ENCODE measurements around the gene DSCAML1.

The DSCAML1 gene

GRCh38 chr11:117646411-117646810 lies 150.6 kb downstream of the DSCAML1 start:
- Histone ChIP-seq H3K9ac (ENCODE audit: low read length) (no peak overlapping the region), H3K36me3 (ENCODE audit: control insufficient read depth, insufficient read depth, low read length, severe bottlenecking) (no peaks in the 10 kb centered on the region), H3K27me3 (replicated peaks; ENCODE audit: control insufficient read depth, insufficient read depth, low read length) (peaks cover 53% of the 10 kb centered on the region), H3K4me1 (ENCODE audit: control insufficient read depth, insufficient read depth, low read length) (no peaks in the 10 kb centered on the region), H3K9me3 (ENCODE audit: control insufficient read depth, low read length) (no peaks in the 10 kb centered on the region), H3K4me3 (ENCODE audit: low read length) (no peak overlapping the region)
- no peak for DNase-seq (ENCODE audit: low read depth)

- no peak overlapping the region for H3K9ac ChIP-seq (ENCODE audit: low read length)
- peaks cover 65% of the 10 kb centered on the region for H3K27me3 ChIP-seq (replicated peaks; ENCODE audit: control insufficient read depth, insufficient read depth, low read length)
- no peaks in the 10 kb centered on the region for H3K4me1 ChIP-seq (ENCODE audit: control insufficient read depth, insufficient read depth, low read length)
- no peaks in the 10 kb centered on the region for H3K9me3 ChIP-seq (ENCODE audit: control insufficient read depth, low read length)
- no peaks in the 10 kb centered on the region for H3K36me3 ChIP-seq (ENCODE audit: control insufficient read depth, insufficient read depth, low read length, severe bottlenecking)
- no peak overlapping the region for H3K4me3 ChIP-seq (ENCODE audit: low read length)
- DNase-seq (ENCODE audit: low read depth): no peak
Observed at GRCh38 chr11:117644403-117645155, 152.4 kb downstream of the DSCAML1 start.

GRCh38 chr11:117643606-117644300 lies 153.3 kb downstream of the DSCAML1 start:
- H3K4me3 ChIP-seq (ENCODE audit: low read length): no peak overlapping the region
- no peak for DNase-seq (ENCODE audit: low read depth)

GRCh38 chr11:117642835-117643234 lies 154.2 kb downstream of the DSCAML1 start:
- peaks cover 58% of the 10 kb centered on the region for H3K27me3 ChIP-seq (replicated peaks; ENCODE audit: control insufficient read depth, insufficient read depth, low read length)
- DNase-seq (ENCODE audit: low read depth): no peak
- H3K9me3 ChIP-seq (ENCODE audit: control insufficient read depth, low read length): no peaks in the 10 kb centered on the region
- no peaks in the 10 kb centered on the region for H3K4me1 ChIP-seq (ENCODE audit: control insufficient read depth, insufficient read depth, low read length)
- no peak overlapping the region for H3K4me3 ChIP-seq (ENCODE audit: low read length)
- no peaks in the 10 kb centered on the region for H3K36me3 ChIP-seq (ENCODE audit: control insufficient read depth, insufficient read depth, low read length, severe bottlenecking)
- no peak overlapping the region for H3K9ac ChIP-seq (ENCODE audit: low read length)

More at GRCh38 chr11:117643606-117644300, 153.3 kb downstream of the DSCAML1 start:
- H3K4me1 ChIP-seq (ENCODE audit: control insufficient read depth, insufficient read depth, low read length): no peaks in the 10 kb centered on the region
- no peaks in the 10 kb centered on the region for H3K9me3 ChIP-seq (ENCODE audit: control insufficient read depth, low read length)
- no peak overlapping the region for H3K9ac ChIP-seq (ENCODE audit: low read length)
- H3K27me3 ChIP-seq (replicated peaks; ENCODE audit: control insufficient read depth, insufficient read depth, low read length): peaks cover 63% of the 10 kb centered on the region
- H3K36me3 ChIP-seq (ENCODE audit: control insufficient read depth, insufficient read depth, low read length, severe bottlenecking): no peaks in the 10 kb centered on the region

- Histone ChIP-seq H3K36me3 (ENCODE audit: control insufficient read depth, insufficient read depth, low read length, severe bottlenecking) (no peaks in the 10 kb centered on the region), H3K4me3 (ENCODE audit: low read length) (no peak overlapping the region), H3K4me1 (ENCODE audit: control insufficient read depth, insufficient read depth, low read length) (no peaks in the 10 kb centered on the region), H3K9me3 (ENCODE audit: control insufficient read depth, low read length) (no peaks in the 10 kb centered on the region), H3K9ac (ENCODE audit: low read length) (no peak overlapping the region), H3K27me3 (replicated peaks; ENCODE audit: control insufficient read depth, insufficient read depth, low read length) (peaks cover 54% of the 10 kb centered on the region)
- DNase-seq (ENCODE audit: low read depth): no peak
Observed at GRCh38 chr11:117642396-117642795, 154.6 kb downstream of the DSCAML1 start.

GRCh38 chr11:117641008-117641915 lies 155.8 kb downstream of the DSCAML1 start:
- Histone ChIP-seq H3K9ac (ENCODE audit: low read length) (no peak overlapping the region), H3K4me3 (ENCODE audit: low read length) (no peak overlapping the region), H3K36me3 (ENCODE audit: control insufficient read depth, insufficient read depth, low read length, severe bottlenecking) (no peaks in the 10 kb centered on the region), H3K9me3 (ENCODE audit: control insufficient read depth, low read length) (no peaks in the 10 kb centered on the region), H3K4me1 (ENCODE audit: control insufficient read depth, insufficient read depth, low read length) (no peaks in the 10 kb centered on the region), H3K27me3 (replicated peaks; ENCODE audit: control insufficient read depth, insufficient read depth, low read length) (peaks cover 46% of the 10 kb centered on the region)
- DNase-seq (ENCODE audit: low read depth): no peak

- Histone ChIP-seq H3K36me3 (ENCODE audit: control insufficient read depth, insufficient read depth, low read length, severe bottlenecking) (no peaks in the 10 kb centered on the region), H3K27me3 (replicated peaks; ENCODE audit: control insufficient read depth, insufficient read depth, low read length) (peaks cover 46% of the 10 kb centered on the region), H3K4me1 (ENCODE audit: control insufficient read depth, insufficient read depth, low read length) (no peaks in the 10 kb centered on the region), H3K9ac (ENCODE audit: low read length) (no peak overlapping the region), H3K9me3 (ENCODE audit: control insufficient read depth, low read length) (no peaks in the 10 kb centered on the region), H3K4me3 (ENCODE audit: low read length) (no peak overlapping the region)
- DNase-seq (ENCODE audit: low read depth): no peak
Observed at GRCh38 chr11:117640041-117640440, 157.0 kb downstream of the DSCAML1 start.

- H3K27me3 ChIP-seq (replicated peaks; ENCODE audit: control insufficient read depth, insufficient read depth, low read length): peaks cover 50% of the 10 kb centered on the region
- no peaks in the 10 kb centered on the region for H3K4me1 ChIP-seq (ENCODE audit: control insufficient read depth, insufficient read depth, low read length)
- DNase-seq (ENCODE audit: low read depth): no peak
- no peaks in the 10 kb centered on the region for H3K36me3 ChIP-seq (ENCODE audit: control insufficient read depth, insufficient read depth, low read length, severe bottlenecking)
- no peak overlapping the region for H3K4me3 ChIP-seq (ENCODE audit: low read length)
- H3K9ac ChIP-seq (ENCODE audit: low read length): no peak overlapping the region
- no peaks in the 10 kb centered on the region for H3K9me3 ChIP-seq (ENCODE audit: control insufficient read depth, low read length)
Observed at GRCh38 chr11:117639601-117640000, 157.4 kb downstream of the DSCAML1 start.

- H3K4me3 ChIP-seq (ENCODE audit: low read length): no peak overlapping the region
- H3K4me1 ChIP-seq (ENCODE audit: control insufficient read depth, insufficient read depth, low read length): no peaks in the 10 kb centered on the region
- H3K36me3 ChIP-seq (ENCODE audit: control insufficient read depth, insufficient read depth, low read length, severe bottlenecking): no peaks in the 10 kb centered on the region
- no peaks in the 10 kb centered on the region for H3K9me3 ChIP-seq (ENCODE audit: control insufficient read depth, low read length)
- DNase-seq (ENCODE audit: low read depth): no peak
- H3K27me3 ChIP-seq (replicated peaks; ENCODE audit: control insufficient read depth, insufficient read depth, low read length): peaks cover 56% of the 10 kb centered on the region
- H3K9ac ChIP-seq (ENCODE audit: low read length): no peak overlapping the region
Observed at GRCh38 chr11:117638911-117639543, 158.0 kb downstream of the DSCAML1 start.

- H3K4me1 ChIP-seq (ENCODE audit: control insufficient read depth, insufficient read depth, low read length): no peaks in the 10 kb centered on the region
- no peaks in the 10 kb centered on the region for H3K9me3 ChIP-seq (ENCODE audit: control insufficient read depth, low read length)
- no peak overlapping the region for H3K4me3 ChIP-seq (ENCODE audit: low read length)
- DNase-seq (ENCODE audit: low read depth): no peak
- H3K36me3 ChIP-seq (ENCODE audit: control insufficient read depth, insufficient read depth, low read length, severe bottlenecking): no peaks in the 10 kb centered on the region
- peaks cover 31% of the 10 kb centered on the region for H3K27me3 ChIP-seq (replicated peaks; ENCODE audit: control insufficient read depth, insufficient read depth, low read length)
- H3K9ac ChIP-seq (ENCODE audit: low read length): no peak overlapping the region
Observed at GRCh38 chr11:117634756-117635603, 162.0 kb downstream of the DSCAML1 start.

All from adipocyte (in vitro differentiated cells).